NCI-H510A (cell line): ENCODE results near the gene SMIM44.
A peak's percentile ranks its signal among the peaks of the same experiment; 100 is the strongest.
"Not testable (repeated sequence)": the region's sequence is repeated elsewhere in the genome, so short reads cannot be mapped to it uniquely, and the experiment has no call there.

Experiments
- DNase-seq: peaks from one replicate; lab custom pipeline; 2025; lab: John Stamatoyannopoulos, UW

The SMIM44 gene

DNA sequence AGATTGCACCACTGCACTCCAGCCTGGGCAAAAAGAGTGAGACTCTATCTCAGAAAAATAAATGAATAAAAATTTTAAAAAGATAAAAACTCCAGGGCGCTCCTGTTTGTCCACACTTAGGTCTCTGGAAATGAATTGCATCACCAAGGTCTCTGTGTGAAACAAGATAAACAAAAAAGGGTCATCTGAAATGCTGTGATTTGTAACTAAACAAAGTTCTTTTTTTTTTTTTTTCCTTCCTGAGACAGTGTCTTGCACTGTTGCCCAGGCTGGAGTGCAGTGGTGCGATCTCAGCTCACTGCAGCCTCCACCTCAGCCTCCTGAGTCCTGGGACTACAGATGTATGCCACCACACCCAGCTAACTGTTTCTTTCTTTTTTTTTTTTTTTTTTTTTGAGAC is 34.4 kb upstream of the SMIM44 start:
- DNase-seq = no peak

DNA sequence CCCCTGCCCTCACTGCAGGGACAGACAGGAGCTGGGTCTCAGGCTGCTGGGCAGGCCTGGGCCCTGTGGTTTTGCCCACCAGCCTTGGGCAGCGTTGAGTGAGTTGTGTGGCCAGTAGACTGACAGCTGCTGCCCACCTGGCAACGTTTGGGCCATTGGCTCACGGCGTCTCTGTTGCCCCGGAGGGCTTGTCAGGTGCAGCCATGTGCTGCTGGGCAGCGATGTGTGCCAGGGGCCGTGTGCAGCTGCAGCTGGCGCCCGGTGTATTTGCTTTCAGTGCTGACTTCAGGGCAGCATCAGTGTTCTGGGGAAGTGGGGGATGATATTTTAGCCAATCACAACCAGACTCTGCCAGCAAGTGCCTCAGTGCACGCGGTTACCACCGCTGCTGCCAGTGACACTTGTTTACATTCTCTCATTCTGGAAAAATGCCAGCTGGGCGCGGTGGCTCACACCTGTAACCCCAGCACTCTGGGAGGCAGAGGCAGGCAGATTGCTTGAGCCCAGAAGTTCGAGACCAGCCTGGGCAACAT is 33.5 kb upstream of the SMIM44 start:
- DNase-seq = peak; percentile 74

DNA sequence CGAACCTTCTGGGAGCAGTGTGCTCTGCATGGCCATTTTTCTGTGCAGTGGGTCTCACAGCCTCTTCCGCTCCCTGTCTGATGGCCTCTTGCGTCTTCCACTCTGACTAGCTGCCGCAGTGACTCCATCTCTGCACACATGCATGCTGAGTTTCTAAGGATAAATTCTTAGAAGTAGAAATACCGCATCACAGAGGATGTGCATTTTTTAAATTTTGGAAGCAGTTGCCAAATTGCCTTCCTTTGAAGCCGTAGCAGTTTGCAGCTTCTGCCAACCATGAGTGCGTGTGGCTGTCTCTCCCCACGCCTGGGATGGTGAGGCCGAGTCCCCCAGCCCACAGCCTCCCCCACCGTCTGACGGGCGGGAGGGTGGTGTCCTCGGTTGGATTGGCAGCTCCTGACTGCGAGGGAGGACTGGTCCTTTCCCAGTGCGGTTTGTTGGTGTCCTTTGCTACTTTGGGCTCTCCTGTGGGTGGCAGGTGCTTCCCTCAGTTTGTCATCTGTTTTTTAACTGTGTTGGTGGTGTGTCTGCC is 32.7 kb upstream of the SMIM44 start:
- DNase-seq = no peak

DNA sequence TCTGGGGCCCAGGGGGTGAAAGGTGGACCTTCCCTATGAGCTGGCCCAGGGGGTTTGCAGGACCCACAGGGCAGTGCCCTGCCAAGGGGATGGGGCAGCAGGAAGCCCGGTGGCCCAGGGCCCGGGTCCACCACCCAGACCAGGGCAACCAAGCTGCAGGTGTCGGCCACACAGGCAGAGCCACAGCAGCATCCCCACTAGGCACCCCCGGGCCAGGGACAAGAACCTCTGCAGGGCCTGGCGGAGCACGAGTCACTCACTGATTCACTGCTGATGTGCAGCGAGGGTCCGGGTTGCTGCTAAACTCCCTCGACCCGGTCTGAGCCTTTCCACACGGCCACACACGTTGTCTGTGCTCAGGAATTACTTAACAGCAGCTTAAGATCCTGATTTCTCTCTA is 31.7 kb upstream of the SMIM44 start:
- no peak for DNase-seq

DNA sequence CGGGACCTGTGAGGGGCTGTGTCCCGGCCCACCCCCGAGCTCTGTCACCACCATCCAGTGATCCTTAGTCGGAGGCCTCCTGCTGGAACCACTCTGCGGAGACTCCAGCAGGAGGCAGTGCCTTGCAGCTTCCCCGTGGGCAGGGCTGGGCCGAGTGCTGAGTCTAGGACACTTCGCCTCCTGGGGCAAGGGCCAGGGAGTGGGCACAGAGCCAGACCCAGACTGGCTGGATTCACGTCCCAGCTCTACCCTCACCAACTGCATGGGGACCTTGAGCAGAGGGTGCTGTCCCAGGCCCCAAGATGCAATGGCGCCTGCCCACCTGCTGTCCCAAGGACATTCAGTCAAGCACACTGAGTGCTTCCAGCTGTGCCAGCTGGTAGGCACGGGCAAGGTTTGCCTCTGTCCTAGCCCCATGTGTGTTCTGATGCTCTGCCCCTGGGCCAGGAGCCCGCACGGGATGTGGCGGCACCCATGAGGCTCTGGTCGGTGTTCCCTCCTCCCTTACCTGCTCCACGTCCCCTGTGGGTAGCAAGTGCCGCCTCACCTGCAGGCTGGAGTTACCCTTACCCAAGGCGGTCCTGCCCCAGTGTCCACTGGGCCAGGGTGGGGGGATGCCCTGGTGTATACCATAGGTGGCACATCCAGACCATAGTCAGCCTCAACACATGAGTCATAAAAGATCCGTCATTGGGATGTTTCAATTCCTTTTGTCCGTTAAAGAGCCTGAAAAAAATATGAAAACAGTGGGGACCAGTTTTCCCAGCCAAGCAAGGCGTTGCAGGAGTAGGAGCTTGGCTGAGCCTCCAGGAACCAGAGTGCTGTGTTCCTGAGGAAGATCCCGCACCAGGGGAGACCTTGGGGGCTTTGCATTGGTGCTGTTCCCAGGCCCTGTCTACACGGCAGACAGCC is 30.2 kb upstream of the SMIM44 start:
- DNase-seq = no peak

DNA sequence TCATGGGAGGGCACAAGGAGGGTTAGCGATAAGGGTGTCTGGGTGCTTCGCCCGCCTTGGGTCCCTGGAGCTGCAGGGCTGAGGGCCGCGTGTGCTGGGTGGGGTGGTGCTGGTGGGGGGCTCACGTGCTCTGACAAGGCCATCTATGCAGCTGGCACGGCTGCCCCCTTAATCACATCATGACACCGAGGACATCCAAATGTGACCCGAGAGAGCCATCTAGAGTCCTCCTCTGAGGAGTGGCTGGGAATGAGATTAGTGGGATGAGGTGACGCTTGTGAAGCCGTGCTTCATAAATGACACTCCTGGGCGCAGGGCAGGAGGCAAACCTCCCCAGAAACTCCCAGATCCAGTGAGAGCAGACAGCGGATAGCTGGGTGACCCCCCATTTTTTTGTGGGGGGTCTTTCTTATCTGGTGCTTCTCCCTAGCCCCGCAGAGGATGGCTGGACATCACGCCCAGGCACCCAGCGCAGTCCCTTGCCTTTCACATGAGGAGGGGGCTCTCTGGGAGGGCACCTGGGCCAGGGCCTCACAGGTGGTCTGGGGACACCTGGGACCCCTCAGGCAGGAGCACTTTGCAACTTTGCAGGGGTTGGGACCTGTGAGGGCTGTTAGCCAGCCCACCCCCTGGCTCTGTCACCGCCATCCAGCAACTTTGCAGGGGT is 29.5 kb upstream of the SMIM44 start:
- DNase-seq = no peak

DNA sequence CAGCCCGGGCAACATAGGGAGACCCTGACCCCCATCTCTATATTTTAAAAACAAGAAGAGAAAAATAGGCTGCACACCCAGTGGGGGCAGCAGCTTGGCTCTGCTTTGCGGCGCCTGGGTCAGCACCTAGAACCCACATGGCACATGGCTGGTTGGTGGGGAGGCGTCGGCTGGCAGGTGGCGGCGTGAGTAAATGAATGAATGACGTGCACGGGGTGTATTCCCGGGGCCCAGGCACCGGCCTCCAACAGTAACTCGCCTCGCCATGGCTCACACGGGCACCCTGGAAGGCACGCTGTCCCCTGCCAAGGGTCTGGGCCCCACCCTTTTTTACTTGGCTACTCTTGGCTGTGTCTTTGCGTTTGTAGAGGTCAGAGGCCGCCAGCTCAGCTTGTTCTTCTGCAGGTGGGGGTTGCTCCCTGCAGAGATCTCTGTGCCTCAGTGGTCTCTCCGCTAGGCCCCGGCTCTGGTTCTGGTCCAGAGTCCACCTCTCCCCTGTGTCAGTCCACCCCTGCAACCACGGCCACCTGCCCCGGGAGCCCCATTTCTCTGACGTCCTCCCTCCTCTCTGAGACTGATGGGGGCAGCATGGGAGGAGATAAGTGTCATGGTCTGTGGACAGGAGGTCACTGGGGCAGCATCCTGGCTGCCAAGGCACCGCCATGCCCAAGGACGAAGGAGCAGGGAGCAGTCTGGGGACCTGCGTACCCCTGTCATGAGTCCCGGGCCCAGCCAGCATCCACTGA is 28.4 kb upstream of the SMIM44 start:
- no peak for DNase-seq

DNA sequence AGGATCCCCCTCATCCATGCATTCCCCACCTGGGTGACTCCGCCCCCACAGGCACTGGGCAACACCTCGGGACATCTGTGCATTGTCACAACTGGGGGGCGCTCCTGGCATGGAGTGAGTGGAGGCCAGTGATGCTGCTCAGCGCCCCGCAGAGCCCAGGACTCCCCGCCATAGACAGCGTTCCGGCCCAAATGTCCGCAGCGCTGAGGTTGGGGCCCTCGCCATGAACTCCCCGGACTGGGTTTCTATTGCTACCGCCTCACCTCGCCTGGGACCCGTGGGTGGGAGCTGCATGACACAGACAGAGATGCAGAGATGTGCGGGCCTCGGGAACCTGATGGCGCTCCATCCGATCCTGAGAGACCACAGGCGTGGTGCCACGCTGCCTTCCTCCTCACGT is 27.5 kb upstream of the SMIM44 start:
- DNase-seq = no peak

DNA sequence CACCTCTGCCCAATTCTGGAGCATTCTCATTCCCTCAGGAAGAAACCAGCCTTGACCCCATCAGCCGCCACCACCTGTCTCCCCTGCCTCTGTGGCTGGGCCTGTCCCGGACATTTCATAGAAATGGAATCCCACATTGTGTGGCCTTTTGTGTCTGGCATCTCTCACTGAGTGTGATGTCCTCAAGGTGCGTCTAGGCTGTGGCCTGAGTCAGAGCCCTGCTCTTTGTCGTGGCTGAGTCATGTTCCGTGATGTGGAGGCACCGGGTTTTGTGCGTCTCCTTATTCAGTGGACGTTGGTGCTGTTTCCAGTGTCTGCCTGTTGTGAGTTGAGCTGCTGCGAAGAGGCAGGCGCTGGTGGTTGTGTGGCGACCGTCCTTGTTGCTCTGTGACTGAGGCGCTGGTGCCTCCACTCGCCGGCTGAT is 26.3 kb upstream of the SMIM44 start:
- no peak for DNase-seq

DNA sequence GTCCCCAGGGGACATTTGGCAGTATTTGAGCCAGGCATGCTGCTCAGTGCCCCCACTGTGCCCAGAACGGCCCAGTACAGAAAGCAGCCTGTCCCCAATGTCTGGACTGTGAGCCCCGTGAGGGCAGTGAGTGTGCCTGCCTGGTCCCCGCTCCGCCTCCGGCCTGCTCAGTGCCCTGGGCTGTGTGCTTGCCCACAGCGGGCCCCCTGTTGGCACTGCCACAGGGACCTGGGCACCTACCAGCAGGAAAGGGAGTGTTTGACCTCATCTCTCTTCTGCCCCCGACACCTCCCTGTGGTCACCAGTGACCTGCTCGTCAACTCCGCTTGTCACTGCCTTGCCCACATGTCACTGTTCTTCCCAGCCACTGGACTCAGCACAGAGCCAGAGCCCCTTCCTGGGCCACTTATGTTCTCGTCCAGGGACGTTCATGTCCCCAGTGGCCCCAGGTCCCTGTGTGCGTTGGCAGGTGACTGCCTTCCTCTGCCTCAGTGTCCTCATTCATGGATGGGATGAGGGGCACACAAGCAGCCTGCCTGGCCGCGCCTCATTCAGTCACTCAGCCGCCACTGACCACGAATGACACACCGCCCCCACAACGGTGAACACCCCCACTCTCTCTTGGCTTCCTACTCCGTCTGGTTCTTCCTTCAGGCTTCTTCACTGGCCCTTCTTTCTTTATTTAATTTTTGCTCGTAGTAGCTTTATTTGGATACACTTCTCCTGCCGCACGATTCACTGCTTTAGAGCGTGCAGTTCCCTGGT is 25.7 kb upstream of the SMIM44 start:
- DNase-seq = no peak

DNA sequence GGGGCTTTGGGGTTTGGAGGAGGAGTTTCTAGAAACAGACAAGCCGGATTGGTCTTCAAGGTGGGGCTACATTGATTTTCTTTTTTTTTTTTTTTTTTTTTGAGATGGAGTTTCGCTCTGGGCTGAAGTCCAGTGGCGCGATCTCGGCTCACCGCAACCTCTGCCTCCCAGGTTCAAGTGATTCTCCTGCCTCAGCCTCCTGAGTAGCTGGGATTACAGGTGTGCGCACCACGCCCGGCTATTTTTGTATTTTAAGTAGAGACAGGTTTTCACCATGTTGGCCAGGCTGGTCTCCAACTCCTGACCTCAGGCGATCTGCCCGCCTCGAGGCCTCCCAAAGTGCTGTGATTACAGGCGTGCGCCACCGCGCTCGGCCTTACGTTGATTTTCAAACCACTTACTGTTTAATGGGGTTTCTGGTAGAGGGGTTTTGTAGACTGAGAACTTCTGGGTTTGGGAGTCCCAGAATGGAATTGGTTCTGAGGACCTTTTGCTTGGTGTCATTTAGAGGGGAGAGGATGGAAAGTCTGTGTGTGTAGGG is 24.9 kb upstream of the SMIM44 start:
- not testable (repeated sequence) for DNase-seq

DNA sequence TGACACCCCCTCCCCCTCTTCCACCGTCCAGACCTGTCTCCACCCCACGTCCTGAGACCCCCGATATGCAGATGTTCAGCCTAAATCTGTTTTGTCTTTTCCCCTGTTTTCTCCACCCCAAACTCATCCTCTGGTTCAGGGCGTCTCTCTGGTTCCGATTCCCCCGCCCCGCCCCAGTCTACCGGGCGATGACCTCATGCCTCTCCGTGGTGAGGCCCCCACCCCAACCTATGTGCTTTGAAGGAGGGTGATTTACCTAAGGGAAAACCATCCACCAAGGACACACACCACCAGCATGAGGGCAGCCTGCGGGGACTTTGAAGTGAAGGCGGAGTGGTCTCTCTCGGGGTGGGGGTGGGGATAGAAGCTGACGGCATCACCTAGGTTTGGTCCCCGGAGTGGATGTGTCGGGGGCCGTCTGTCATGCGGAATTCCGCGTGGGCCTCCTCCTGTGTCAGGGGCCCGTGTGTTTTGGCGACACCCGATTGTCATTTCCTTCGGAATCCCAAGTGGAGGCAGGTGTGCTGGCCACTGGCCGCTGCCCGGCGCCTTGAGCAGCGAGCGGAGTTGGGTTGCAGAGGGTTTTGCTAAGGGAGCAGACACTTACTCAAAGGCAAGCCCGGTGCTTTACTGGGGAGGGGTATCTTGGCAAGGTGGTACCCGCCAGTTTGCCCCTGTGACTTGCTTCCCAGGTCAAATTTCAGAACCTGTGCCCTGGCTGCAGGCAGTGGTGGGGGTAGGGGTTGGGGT is 24.3 kb upstream of the SMIM44 start:
- DNase-seq = no peak

DNA sequence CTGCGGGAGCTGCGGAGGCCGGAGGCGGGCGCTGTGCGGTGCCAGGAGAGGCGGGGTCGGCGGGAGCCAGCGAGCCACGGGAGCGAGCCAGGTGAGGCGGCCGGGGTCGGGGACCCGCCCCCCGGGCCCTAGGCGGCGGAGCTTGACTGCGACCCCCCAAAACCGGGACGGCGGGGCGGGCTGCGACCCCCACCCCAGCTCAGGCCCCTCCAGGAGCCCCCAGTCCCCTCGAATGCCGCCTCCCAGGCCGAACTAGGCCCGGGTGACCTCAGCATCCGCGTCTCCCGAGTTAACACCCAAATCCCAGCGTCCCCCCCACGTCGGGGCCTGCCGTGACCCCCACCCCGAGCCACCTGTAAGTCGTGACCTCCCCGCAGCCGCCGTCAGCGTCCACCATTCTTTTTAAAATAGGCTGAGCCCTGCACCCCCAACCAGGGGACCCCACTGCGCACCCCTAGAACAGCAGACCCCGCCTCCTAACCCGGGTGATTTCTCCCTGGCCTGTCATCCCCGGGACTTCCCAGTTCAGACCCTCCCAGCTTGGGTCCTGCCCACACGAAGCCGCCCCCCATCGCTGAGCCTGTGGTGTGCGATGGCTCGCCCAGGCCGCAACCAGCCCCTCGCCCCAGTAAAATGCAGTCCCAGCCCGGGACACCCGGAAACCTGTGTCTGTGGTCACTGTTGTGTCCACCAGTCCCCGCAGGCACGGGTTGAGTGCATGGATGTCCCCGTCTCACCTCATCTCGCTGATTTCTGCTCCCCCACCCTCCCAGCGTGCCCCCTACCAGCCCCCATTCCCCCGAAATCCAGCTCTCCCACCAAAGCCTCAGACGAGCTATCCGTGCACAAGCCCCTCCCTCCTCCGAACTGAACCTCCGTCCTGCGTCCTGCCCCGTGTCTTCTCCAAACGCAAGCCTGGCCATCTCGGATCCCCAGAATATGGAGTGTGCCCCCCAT is 23.4 kb upstream of the SMIM44 start:
- no peak for DNase-seq

DNA sequence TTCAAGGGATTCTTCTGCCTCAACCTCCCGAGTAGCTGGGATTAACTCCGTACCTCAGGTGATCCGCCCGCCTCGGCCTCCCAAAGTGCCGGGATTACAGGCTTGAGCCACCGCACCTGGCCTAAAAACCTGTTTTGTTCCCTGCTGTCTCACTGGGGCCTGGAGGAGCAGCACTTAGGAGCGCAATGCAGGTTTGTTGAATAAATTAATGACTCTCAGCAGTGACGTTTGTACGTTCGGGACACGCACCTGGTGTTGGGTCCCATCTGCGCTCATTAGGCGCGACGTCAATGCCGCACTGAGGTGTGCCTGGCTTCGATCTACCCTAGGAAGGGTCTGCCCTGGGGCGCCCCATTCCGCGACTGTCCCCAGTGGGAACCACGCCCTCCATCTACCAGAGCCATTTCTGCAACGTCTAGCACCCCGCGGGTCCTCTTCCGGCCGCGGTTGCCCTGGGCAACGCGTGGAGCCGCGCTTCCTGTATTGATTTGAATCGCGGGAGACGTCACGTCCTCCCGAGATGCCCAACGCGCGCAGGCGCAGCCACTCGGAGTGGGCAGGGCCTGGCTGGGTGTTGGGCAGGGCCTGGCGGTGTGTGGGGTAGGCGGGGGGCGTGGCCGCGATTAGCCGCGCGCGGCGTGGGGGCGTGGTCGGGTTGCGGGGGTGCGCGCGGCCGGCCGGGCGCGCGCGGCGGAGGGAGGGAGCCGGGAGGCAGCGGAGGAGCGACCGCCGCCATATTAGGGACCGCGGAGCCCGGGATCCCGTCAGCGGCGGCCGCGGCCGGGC is 22.6 kb upstream of the SMIM44 start, which contains the start of gene FZR1:
Gene FZR1 (plus strand): TSS at position 714 of the 786 bp plus-strand sequence. CDS start 16,679 bp downstream, outside the sequence.
- DNase-seq = peak; percentile 84

DNA sequence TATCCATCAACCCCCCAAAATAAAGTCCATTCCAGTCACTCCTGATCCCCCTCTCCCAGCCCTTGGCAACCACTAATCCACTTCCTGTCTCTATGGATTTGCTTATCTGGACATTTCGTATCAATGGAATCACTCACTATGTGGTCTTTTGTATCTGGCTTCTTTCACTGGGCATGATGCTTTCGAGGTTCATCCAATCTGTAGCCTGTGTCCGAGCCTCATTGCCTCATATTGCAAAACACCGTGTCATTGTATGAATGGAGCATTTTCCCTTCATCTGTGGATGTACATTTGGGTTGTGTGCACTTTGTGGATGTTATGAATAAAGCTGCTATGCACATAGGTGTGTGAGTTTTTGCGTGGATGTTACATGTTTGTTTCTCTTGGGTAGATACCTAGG is 21.5 kb upstream of the SMIM44 start:
- DNase-seq = no peak

DNA sequence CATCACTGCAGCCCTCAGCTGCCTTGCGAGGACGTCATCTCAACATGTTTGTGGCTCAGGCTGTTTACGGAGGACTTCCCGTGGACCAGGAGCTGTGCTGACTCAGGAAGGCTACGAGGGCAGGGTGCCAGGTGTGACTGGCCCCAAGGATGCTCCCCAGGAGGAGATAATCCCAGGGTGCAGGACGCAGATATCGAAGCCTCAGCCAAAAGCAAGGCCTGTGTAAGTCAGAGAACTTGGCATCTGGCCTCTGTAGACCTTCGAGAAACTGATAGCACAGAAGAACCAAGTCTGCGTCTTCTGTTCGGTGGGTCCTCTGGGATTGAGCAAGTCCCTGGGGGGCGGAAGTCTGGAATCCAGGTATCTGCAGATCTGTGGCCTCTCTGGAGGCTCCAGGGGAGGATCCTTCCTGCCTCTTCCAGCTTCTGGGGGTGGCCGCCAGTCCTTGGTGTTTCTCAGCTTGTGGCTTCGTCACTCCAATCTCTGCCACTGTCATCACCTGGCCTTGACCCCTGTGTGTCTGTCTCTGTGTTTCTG is 19.9 kb upstream of the SMIM44 start:
- DNase-seq = no peak

DNA sequence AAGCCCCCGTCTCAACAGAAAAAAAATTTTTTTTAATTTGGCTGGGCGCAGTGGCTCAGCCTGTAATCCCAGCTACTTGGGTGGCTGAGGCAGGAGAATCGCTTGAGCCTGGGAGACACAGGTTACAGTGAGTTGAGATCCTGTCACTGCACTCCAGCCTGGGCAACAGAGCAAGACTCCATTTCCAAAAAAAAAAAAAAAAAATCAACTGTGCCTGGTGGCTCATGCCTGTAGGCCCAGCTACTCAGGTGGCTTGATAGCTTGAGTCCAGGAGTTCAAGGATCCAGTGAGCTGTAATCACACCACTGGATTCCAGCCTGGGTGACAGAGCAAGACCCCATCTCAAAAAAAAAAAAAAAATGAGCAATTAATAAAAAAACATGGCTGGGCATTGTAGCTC is 18.5 kb upstream of the SMIM44 start:
- no peak for DNase-seq
